WERI-Rb-1 (cell line): ENCODE results near the gene WSCD2.

ENCODE experiments used
- DNase-seq: peaks from one replicate; pipeline ENCODE4 v3.0.0-alpha.2; 2020
- H3K27ac ChIP-seq: fragments of 250-450 bp; sonication (Bioruptor Pico); 2 replicates; pipeline ENCODE4 v1.5.1; 2020; ENCODE audit warnings: mild to moderate bottlenecking, moderate library complexity
- H3K27me3 ChIP-seq: fragments of 250-450 bp; sonication (Bioruptor Pico); 2 replicates; pipeline ENCODE4 v1.5.1; 2021; ENCODE audit warnings: mild to moderate bottlenecking, low read depth, moderate library complexity; ENCODE audit not compliant: insufficient read depth, severe bottlenecking
- H3K36me3 ChIP-seq: fragments of 250-450 bp; sonication (Bioruptor Pico); 2 replicates; pipeline ENCODE4 v1.5.1; 2020; ENCODE audit warnings: mild to moderate bottlenecking, moderate library complexity
- H3K4me3 ChIP-seq: 2 replicates; pipeline ENCODE4 v1.5.1; 2011; ENCODE audit warnings: low read depth, mild to moderate bottlenecking, control low read depth, low read length
- H3K9me3 ChIP-seq: fragments of 250-450 bp; sonication (Bioruptor Pico); 2 replicates; pipeline ENCODE4 v1.5.1; 2021; ENCODE audit warnings: mild to moderate bottlenecking, moderate library complexity; ENCODE audit not compliant: severe bottlenecking
- CTCF ChIP-seq: IDR thresholded peaks from 2 replicates; pipeline ENCODE4 v1.5.1; 2011; ENCODE audit warnings: low read depth, mild to moderate bottlenecking, control low read depth, inconsistent platforms, low read length

Gene WSCD2

GRCh38 chr12:108145011-108145410, 15.9 kb downstream of the WSCD2 start:
- peaks cover 72% of the 10 kb centered on the region for H3K27me3 ChIP-seq
- H3K4me3 ChIP-seq = no peak overlapping the region
- H3K9me3 ChIP-seq = no peaks in the 10 kb centered on the region
- H3K36me3 ChIP-seq = no peaks in the 10 kb centered on the region
- no peak for DNase-seq
- no peak overlapping the region for H3K27ac ChIP-seq
- no peak for TF ChIP-seq CTCF

DNA sequence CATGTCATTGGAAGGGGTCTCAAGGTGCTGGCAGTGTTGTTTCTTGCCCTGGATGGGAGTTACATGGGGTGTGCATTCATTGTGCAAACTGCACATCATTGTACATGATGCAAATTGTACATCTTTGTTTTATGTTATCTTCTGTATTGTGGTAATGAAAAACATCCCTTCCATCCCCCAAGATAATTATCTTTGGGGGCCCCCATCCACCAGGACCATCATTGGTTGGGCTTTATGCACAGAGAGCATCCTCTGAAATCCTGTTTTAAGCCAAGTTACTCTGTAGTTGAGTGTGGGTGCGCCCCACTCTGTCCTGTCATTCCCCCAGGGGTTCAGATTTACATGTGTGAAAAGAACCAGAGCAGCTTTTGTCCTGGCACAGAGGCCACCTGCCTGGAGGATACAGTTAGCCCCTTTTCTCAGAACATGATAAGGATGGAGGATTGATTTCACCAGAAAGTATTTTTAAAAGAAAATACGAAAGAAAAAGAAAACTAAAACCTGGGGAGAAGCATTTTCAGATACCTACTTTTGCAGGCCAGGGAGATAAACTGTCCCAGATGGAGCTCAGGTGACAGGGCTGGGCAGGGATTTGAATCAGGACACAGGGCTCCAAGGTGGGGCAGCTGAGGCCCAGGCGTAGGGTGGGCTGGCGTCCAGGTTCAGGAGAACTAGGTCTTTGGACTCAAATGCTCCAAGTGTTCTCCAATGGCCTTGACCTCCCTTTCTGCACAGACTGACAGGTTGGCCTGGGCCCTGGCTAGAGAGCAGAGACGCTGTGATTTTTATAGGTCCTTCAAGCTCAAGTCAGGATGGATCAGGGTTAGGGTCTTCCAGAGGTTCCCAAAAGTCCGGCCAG, 17.2 kb downstream of the WSCD2 start:
- H3K27ac ChIP-seq = no peak overlapping the region
- no peaks in the 10 kb centered on the region for H3K9me3 ChIP-seq
- TF ChIP-seq CTCF = no peak
- H3K4me3 ChIP-seq = no peak overlapping the region
- H3K27me3 ChIP-seq = peaks cover 77% of the 10 kb centered on the region
- no peaks in the 10 kb centered on the region for H3K36me3 ChIP-seq
- no peak for DNase-seq

DNA sequence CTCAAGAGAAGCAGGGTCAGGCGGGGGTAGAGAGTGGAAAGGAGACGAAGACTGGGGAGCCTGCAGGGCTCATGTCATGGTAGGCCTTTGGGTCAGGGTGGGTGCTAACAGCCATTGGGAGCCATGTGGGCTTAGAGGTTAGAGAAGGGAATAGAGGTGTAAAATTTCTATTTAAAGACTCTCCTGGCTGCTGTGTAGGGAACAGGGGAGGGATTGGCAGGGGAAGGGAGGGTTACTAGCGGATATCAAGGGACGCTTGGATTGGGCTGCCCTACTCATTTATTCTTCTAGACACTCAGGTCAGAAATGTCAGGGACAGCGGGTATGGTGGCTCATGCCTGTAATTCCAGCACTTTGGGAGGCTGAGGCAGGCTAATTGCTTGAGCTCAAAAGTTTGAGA, 18.2 kb downstream of the WSCD2 start:
- H3K4me3 ChIP-seq = no peak overlapping the region
- H3K27me3 ChIP-seq = peaks cover 79% of the 10 kb centered on the region
- H3K9me3 ChIP-seq = no peaks in the 10 kb centered on the region
- TF ChIP-seq CTCF = no peak
- no peak overlapping the region for H3K27ac ChIP-seq
- no peaks in the 10 kb centered on the region for H3K36me3 ChIP-seq
- DNase-seq = no peak

DNA sequence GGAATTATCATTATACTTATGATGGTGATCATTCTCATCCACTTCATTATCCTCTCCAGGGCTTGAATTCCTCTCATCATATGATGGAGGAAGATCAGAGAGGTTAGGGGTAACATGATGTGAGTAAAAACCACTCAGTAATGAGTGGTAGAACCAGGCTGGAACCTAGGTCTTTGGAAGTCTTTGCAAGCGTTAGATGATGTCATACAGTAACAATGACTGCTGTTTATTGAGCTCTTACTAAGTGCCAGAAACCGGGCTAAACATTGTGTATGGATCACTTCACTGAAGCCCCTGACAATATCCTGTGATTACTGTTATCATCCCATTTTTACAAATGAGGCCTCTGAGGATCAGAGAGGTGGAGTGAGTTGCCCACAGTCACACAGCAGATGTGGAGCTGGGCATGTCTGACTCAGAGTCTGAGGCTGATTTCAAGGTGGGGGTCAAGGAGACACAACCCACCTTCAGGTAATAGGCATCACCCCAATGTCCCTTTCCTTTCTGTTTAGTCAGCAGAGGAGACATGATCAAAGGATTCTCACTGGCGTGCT, 19.5 kb downstream of the WSCD2 start:
- Histone ChIP-seq H3K4me3 (no peak overlapping the region), H3K27ac (no peak overlapping the region), H3K27me3 (peaks cover 85% of the 10 kb centered on the region), H3K36me3 (no peaks in the 10 kb centered on the region), H3K9me3 (no peaks in the 10 kb centered on the region)
- no peak for DNase-seq
- no peak for TF ChIP-seq CTCF

DNA sequence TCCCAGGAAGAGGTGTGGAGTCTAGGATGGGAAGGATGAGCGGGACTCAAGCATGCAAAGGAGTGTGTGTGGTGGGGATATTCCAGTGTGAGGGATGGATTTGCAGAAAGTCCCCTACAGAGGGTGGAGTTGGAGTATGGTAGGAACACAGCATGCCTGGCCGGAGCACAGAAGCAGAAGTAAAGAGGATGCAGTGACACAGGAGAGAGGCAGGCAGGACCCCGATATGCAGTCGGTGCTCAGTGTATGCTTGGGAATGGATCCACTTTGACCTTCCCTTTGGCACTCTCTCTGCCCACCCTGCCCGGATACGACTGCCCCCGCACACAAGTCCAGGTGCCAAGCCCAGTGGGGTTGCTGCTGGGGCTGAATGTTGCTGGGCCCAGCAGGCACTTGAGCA, 21.3 kb downstream of the WSCD2 start:
- H3K27ac ChIP-seq = no peak overlapping the region
- no peak for TF ChIP-seq CTCF
- DNase-seq = no peak
- H3K4me3 ChIP-seq = no peak overlapping the region
- no peaks in the 10 kb centered on the region for H3K9me3 ChIP-seq
- H3K27me3 ChIP-seq = peaks cover 75% of the 10 kb centered on the region
- no peaks in the 10 kb centered on the region for H3K36me3 ChIP-seq
